AG04449 (cell line): Measurements from ENCODE around the gene MRPL54.

Experiments
- CTCF ChIA-PET: fragments of 350-600 bp; formaldehyde crosslinking; extraction: SDS; loops from one replicate; lab custom pipeline; 2021; ENCODE audit warnings: antibody characterized with exemption; lab: Yijun Ruan, JAX
- POLR2A ChIA-PET: fragments of 400-600, 350-600 bp; formaldehyde crosslinking; extraction: SDS; loops from one replicate; lab custom pipeline; 2020; ENCODE audit warnings: antibody characterized with exemption, inconsistent platforms; lab: Yijun Ruan, JAX
- DNase-seq: peaks from one replicate; pipeline ENCODE4 v3.0.0-alpha.2; 2010; ENCODE audit warnings: low read depth, low spot score
- H3K4me3 ChIP-seq: 2 replicates; pipeline ENCODE4 v1.5.1; 2011; ENCODE audit warnings: low read depth, mild to moderate bottlenecking, control low read depth, low read length
- CTCF ChIP-seq: IDR thresholded peaks from one replicate; pipeline ENCODE4 v1.5.1; 2011; ENCODE audit warnings: mild to moderate bottlenecking, moderate library complexity, low read length, control low read depth, inconsistent platforms; ENCODE audit not compliant: insufficient read depth; ENCODE audit errors: missing control alignments

The MRPL54 gene

GRCh38 chr19:3762501-3763459 lies at the start of gene MRPL54:
Gene MRPL54 (plus strand): TSS chr19:3762682. CDS start chr19:3762701, 19 bp downstream.
- peak; percentile 96 for DNase-seq
- POLR2A ChIA-PET: interaction anchor here (0.7 to 2.4 kb wide), 4 partner anchors 22 to 222 kb away, joined by 3 to 11 read pairs (median 4); partner anchors contain the start of gene EEF2
- CTCF ChIA-PET: interaction anchor here (0.7 to 2.7 kb wide), 16 partner anchors 9 to 225 kb away, joined by 3 to 33 read pairs (median 4); partner anchors contain the start of genes PIP5K1C and RAX2
- H3K4me3 ChIP-seq: peak within 1 kb of the TSS; percentile 94
- TF ChIP-seq CTCF: no peak

- ChIA-PET CTCF (interaction anchor here (0.9 to 7.3 kb wide), 2 partner anchors 9 to 29 kb away, joined by 4 to 63 read pairs; partner anchors contain the start of gene TJP3), POLR2A (no interaction called here)
- TF ChIP-seq CTCF: no peak
- H3K4me3 ChIP-seq: no peak overlapping the region
- no peak for DNase-seq
Measured at GRCh38 chr19:3716147-3716668, 46.3 kb upstream of the MRPL54 start.

- no peak for DNase-seq
- H3K4me3 ChIP-seq: no peak overlapping the region
- CTCF ChIA-PET: interaction anchor here (0.9 to 7.3 kb wide), 5 partner anchors 11 to 55 kb away, joined by 3 to 63 read pairs (median 6); partner anchors contain the start of gene TJP3
- no peak for TF ChIP-seq CTCF
- POLR2A ChIA-PET: no interaction called here
Measured at GRCh38 chr19:3719868-3720267, 42.6 kb upstream of the MRPL54 start.

DNA sequence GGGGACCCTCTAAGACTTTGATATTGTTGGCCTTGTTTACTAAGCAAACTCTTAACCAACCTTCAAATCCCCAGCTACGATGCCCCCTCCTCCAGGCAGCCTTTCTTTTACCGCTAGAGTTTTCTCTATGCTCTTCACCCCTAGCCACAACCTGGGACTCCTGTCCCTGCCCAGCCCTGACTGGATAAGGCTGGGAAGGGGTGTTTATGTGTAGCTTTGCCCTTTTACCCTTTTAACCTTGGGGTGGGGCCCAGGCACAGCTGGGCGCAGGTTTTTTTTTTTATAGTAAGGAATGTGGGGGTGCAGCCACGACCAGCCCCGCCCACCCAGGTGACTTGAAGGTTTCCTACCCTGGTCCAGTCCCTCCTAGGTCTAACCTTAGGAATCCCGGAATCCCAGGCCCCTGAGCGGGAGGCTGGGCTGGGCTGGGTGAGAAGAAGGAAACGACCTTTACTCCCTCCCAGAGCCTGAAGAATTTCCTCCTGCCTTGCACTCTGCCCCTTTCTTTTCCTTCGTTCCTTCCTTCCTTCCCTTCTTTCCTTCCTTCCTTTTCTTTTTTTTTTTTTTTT lies 42.0 kb upstream of the MRPL54 start:
- TF ChIP-seq CTCF: no peak
- DNase-seq: no peak
- H3K4me3 ChIP-seq: no peak overlapping the region
- CTCF ChIA-PET: interaction anchor here (0.9 to 7.3 kb wide), 5 partner anchors 10 to 55 kb away, joined by 3 to 63 read pairs (median 6); partner anchors contain the start of gene TJP3
- POLR2A ChIA-PET: no interaction called here

DNA sequence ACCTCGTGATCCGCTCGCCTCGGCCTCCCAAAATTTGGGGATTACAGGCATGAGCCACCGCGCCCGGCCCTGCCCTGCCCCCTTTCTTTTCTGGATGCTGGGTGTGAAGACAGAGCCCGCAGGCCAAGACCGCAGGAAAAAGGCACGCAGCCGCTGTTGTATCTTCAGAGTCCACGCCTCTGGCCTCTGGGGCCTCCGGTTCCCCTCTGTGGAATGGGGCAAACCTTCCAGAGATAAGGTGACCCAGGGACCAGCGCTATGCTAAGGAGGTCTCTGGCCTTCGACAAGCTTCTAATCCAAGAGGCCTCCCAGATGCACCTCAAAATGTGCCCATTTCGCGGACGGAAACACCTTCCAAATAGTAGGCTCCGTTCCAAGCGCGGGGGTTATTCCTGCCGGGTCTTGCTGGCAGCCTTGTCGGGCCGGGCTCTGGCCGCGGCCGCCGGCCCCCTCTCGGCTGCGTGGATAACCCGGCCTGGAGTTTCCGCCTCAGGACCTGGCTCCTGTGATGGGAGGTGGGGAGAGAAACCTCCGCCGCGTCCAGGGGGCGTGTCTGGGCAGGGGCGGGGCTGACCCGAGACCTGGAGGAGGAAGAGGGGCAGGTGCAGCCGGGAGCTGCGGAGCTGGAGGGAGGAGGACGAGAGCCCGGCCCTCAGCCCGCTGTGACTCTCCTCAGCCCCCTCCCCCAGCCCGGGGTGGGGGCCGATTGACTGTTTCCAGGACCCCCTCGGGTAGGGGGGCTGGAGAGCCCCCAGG lies 41.2 kb upstream of the MRPL54 start:
- TF ChIP-seq CTCF: no peak
- POLR2A ChIA-PET: no interaction called here
- CTCF ChIA-PET: interaction anchor here (1.2 to 7.3 kb wide), 3 partner anchors 14 to 417 kb away, joined by 4 to 63 read pairs (median 4); partner anchors contain the start of gene TJP3
- DNase-seq: no peak
- peak overlapping the region; percentile 15; the same call in 1 of the 2 replicates for H3K4me3 ChIP-seq
